NB4 (cell line): ENCODE results near the gene TSPY3.
"Not testable (repeated sequence)": the region's sequence is repeated elsewhere in the genome, so short reads cannot be mapped to it uniquely, and the experiment has no call there.

Experiments used
- DNase-seq: peaks from one replicate; pipeline ENCODE4 v3.0.0; 2010; ENCODE audit warnings: low read depth
- H3K4me3 ChIP-seq: one replicate; pipeline ENCODE4 v1.5.1; 2011; ENCODE audit warnings: mild to moderate bottlenecking, low read depth, low read length, moderate library complexity

Gene TSPY3

DNA sequence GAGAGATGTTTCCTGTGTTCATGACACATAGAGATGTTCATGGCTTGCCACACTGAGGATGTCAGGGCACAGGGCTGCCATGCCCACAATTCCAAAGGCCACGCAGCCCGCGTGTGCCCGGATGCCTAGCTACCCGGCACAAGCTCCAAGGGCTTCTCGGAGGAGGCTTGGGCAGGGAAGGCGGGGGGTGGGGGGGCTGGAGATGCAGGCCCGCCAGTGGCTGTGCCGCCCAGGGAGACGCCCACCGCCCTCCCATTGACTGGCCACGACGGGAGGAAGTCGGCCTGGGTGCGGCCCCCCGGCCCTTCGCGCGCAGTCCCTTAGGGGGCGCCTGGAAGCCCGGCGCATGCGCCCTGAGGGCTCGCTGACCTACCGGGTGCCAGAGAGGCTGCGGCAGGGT, at the start of gene TSPY3:
Gene TSPY3 (plus strand): TSS at position 301 of the 400 bp plus-strand sequence. CDS start 46 bp downstream, at position 347.
- H3K4me3 ChIP-seq, DNase-seq: not testable (repeated sequence)

DNA sequence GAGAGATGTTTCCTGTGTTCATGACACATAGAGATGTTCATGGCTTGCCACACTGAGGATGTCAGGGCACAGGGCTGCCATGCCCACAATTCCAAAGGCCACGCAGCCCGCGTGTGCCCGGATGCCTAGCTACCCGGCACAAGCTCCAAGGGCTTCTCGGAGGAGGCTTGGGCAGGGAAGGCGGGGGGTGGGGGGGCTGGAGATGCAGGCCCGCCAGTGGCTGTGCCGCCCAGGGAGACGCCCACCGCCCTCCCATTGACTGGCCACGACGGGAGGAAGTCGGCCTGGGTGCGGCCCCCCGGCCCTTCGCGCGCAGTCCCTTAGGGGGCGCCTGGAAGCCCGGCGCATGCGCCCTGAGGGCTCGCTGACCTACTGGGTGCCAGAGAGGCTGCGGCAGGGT, 40.7 kb upstream of the TSPY3 start, which contains the start of gene TSPY8:
Gene TSPY8 (plus strand): TSS at position 301 of the 400 bp plus-strand sequence. CDS start 46 bp downstream, at position 347.
- DNase-seq, H3K4me3 ChIP-seq: not testable (repeated sequence)

- DNase-seq, H3K4me3 ChIP-seq: not testable (repeated sequence)
Measured at GRCh38 chrY:9396527-9396926, 1.7 kb upstream of the TSPY3 start.
